Measurements from ENCODE around the gene SLC23A2.
"Not testable (repeated sequence)": the region's sequence is repeated elsewhere in the genome, so short reads cannot be mapped to it uniquely, and the experiment has no call there.

The SLC23A2 gene

DNA sequence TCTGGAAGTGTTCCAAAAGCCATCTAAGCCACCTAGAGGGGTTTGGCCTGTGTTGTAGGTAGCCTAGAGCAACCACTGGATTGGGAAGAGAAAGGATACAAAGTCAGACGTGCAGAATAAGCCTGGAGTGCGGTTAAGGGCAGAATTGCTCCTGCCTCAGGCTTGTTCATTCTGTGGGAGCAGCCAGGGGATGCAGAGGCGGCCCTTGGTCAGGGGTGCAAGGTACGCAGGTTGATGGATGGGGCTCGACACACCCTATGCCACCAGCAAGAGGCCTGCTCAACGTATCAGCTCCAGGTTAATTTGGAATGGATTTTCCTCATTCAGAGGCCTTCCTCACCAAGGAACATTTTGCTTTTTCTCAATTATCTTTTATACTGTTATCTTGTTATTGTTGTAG is 129.8 kb downstream of the SLC23A2 start:
- no peak for DNase-seq

DNA sequence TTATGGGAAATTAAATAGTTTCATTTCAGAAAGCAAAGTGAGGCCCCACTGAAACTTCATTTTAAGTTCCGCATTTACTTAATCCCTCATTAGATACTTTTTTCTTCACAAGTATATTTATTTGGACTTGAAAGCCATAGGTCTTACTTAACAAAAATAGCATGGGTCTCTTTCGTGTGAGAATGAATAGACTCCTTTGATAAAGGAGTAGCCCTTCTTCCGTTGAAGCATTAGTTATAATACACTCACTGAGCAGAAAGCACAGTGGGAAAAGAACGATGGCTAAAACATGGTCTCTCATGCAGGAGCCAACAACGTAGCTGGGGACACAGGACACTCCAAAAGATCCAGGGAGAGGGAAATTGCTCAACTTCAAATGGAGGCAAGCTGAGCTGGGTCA is 130.4 kb downstream of the SLC23A2 start:
- no peak for DNase-seq

DNA sequence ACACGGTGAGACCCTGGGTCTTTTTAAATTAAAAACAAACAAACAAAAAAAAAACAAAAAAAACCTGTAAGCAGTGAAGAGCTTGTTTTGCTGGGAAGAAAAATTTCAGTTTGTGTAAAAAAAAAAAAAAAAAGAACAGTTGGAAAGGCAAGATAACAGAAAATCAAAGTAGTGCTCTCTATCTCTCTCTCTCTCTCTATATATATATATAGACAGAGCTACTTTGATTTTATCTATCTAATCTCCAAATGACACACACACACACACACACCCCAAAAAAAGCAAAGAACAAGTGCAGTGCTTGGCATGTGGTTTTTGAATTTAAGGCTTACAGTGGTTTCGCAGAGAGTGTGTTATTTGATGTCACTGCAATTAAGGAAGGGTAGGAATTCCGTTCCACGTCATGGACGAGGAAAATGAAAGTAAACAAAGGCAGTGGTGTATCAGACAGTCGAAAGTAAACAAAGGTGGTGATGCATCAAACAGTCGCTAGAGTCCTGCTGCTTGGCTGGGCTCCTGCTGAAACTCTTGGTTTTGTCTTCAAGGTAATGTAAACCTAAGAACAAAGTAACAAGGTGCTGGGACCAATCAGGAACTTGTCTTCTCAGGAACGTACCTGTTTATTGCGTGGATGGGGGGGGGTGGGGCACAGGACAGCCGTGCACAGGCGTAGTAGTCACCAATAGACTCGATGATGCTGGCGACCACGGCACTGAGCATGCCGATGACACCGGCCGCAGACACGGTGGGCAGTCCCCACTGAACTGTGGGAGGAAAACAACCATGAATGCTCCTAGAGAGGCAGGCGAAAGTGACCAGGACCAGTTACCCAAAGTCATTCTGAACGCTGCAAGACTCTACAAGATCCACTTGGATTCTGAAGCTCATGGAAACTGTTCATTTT is 131.8 kb downstream of the SLC23A2 start:
- no peak for DNase-seq

DNA sequence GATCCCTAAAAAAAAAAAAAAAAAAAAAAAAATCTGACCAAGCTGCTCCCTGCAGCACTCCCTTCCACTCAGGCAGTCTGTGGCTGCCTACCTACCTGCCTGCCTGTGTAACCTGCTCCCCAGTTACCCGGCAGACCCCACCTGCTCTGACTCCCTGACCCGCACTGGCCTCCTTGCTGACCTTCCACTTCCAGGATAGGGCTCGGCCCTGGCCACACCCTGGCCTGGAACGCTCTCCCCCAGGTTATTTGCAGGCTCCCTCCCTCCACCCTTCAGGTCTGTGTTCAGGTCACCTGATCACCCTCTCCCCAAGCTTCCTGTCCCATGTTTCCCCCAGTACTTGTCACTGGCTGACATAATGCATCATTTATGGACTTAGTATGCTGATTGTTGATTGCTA is 134.3 kb downstream of the SLC23A2 start:
- DNase-seq = no peak

DNA sequence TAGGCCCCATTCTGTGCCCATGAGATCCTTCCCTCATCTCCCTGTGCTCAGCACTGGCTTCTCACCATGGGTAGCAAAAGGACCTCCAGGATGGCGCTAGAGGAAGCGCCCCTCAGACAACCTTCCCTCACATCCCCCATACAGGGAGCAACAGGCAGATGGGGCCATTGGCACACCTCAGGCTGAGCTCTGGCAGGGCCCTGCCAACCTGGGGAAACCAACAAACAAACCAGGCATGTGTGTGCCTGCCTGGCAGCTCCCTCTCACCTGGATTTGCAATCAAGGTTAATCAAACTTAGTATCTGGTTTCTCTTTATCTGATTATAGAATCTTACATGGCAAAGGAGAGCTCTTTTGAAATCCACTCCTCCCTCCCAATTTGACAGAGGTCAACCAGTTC is 134.9 kb downstream of the SLC23A2 start:
- DNase-seq = no peak

DNA sequence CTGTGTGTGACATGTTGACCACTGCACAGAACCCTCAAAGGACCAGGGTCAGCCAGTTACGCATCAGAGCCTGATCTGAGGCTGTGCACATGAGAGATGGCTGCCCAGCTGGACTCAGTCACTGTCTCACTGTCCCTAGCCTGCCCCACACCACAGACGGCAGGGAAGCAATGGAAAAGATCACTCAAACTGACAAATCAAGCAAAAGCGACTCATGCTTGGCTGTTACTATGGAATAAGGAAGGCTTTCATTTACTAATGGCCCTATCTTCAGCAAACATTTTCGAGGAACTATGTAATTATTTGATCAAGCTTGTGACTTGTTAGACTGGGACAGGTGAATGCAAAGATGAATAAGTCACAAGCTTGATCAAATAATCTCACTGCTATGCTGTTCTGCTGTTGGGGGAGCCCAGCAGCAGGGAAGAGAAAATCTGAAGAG is 137.0 kb downstream of the SLC23A2 start:
- no peak for DNase-seq

DNA sequence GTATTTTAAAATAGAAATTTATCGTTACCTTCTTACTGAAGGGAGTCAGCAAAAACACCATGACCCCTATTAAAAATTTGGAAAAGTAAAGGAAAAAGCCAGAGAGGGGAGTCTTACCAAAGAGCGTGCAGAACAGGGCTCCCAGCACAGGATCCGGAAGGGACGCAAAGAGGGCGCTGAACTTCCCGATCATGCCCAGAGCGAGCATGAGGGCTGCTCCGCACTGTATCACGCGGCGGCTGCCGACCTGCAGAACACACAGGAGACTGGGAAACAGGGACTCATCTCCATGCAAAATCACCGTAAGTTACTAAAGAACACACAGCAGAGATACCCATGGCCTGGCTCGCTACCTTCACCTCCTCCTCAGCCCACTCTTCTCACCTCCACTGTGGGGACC is 138.6 kb downstream of the SLC23A2 start:
- DNase-seq = no peak

DNA sequence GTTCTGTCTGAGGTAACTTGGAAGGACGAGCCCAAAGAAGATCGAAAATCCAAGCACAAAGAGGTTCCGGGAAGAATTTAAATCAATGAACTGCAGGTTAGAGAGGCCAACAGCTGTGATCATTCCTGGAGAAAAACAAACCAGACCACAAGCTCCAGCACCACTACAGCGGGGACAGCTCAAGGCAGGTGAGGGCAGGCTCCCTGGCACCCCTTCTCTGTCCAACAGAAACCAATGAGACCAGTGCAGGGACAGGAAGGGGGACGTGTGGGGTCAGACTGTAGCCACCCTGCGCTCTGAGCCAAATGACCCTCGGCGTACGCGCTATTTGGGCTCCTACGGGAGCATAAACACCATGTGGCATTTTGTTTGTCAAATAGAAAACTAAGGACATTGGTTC is 139.3 kb downstream of the SLC23A2 start:
- no peak for DNase-seq

DNA sequence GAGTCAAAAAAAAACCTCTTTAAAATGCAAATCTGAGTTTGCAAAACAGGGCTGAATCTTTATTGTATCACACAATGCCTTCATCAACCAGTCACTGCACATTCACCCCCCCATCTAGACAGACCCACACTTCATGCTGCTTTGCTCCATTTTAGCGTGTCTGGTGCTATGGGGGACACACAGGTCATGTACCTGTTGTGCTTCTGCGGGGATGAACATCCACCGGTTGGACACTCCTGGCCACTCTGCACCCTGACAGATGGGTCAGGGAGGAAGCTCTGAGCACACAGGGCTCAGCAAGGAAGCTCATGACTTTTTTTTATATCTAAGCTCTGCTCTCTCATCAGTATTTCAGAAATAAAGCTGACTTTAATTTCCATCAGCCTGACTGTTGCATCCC is 143.3 kb downstream of the SLC23A2 start:
- DNase-seq = no peak

DNA sequence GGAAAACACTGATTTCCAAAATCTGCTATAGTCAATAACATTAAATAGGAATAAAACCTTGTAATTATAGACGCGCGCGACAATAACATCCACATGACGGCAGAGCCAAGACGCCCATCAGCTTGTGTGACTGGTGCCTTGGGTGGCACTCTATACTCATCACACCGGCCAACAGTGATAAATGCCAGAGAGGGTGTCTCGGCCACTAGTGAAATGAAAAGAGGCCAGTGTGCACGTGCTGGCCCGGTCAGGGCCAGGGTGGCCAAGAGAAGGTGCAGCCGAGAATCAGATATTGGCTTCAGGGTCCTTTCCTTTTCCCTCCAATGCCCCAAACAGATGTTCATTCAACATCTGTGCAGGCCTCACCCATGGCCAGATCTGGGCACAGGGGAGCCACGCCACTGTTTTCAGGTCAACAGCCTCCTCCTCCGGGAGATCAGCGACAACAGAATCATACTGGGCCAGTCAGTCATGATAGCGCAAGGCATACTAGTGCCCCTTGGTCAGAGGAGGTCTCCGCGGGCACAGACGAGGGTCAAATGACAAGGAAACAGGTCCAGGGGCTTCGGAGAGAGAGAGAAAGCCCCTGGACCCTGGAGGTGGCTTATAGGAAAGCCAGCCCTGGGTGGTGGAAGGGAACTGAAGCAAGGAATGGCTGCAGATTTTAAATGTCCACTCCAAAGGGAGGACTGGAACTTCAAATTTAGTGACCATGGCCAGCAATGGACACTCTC is 145.1 kb downstream of the SLC23A2 start:
- DNase-seq = no peak

DNA sequence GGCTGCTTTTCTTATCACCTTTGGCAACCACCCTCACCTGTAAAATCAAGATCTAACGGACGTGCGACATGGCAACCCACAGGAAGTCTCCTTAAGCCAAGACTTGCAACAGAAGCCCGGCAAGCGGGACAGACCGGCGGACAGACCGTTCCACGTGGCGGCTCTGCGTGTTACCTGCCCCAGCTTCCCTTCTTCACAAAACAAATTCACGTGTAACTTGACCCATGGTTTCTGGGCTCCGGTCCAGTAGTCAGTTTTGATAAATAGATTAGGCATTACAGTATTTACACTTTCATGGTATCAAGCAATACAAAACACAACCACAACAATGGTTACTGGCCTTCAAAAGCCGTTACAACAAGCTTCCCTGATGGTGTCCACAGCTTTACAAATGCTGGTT is 145.8 kb downstream of the SLC23A2 start:
- no peak for DNase-seq

DNA sequence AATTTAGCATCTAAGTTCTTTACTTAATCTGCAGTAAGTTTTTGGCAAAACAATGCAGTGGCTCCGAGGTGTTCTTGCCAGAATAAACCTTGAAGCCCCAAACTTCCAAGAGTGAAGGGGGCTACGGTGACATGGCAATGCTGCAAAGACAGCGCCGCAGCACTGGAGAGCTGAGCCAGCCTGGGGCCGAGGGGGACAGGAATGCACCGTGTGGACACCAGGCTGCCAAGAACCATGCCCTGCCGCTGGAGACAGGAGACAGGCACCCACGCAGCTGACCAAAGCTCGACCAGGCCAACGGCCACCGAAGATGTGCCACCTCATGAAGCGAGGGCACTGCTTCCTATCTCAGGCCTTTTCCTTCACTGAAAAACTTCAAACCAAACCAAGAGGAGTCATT is 146.2 kb downstream of the SLC23A2 start:
- no peak for DNase-seq

DNA sequence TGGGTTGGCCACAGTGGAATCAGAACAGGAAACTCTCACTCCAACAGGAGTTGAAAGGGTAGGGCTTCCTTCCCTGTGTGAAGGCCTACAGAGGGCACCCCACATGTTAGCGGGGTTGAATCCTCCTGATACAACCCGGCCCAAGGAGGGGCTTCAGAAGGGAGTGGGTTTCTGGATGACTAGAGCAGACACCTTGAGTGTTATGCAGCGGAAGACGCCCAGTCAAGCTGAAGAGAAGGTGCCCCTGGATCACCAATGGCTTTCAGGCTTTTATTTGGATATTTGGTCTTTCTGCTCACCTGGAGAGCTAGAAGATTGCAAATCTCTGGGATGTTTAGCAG is 146.8 kb downstream of the SLC23A2 start:
- DNase-seq = no peak

DNA sequence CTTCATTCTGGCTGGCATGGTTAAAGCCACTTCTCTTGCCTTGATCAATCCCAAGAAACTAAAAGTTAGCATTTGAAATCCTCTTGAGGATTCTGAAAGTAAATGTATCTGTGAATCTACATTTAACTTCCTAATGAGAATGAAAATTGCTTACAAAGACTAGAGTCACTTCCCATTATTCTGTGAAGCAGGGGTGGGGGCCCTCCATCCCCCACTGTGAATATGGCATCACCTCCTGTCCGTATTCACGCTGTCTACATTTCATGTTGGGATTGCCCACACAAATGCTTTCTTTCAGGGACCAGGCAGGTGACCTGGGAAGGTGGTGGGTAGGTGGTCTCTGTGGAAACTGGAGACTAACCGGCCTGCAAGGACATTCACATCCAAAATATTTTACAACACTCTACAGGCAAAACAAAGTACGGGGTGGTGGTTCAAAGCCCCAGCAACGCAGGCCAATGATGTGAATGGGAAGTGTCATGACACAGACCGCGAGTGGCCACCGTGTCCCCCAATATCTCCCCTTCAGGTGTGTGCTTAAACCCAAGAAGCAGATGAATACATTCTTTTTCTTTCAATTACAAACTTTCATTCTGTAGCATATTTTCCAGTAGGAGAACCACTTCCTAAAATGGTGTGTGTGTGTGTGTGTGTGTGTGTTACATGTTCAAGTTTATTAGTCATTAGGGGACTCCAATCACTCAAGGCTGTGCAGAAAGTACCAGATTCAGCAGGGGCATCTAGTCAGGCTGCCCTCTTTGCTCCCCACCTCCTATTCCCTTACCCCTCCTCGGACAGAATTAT is 147.4 kb downstream of the SLC23A2 start:
- DNase-seq = no peak

DNA sequence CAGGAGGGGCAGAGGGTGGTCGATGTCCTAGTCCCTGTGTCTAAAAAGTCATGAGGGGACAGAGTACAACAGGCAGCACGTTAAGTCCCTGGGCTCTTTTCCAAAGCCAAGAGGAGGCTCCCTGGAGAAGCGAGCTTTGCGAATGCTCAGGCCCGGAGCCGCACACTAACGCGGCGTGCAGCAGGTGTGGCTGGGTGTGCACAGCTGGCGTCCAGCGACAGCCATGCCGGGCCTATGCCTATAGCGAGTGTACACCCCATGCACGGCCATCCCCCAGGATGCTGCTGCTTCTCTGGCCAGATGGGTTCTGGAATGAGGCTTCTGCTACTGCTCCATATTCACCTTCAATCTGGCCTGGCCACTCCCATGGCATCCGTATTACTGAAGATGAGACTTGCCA is 148.3 kb downstream of the SLC23A2 start:
- no peak for DNase-seq

DNA sequence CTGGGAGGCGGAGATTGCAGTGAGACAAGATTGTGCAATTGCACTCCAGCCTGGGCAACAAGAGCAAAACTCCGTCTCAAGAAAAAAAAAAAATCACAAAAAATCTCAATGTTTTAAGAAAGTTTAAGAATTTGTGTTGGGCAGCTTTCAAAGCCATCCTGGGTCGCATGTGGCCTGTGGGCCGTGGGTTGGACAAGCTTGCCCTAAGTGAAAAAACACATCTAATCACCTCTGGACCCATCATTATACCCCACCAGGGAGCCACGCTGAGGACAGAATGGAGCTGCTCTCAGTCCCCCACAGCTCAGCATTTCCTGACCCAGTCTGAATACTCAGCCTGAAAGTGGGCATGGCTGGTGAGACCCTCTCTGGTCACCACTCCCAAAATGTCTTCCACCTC is 150.3 kb downstream of the SLC23A2 start:
- no peak for DNase-seq

DNA sequence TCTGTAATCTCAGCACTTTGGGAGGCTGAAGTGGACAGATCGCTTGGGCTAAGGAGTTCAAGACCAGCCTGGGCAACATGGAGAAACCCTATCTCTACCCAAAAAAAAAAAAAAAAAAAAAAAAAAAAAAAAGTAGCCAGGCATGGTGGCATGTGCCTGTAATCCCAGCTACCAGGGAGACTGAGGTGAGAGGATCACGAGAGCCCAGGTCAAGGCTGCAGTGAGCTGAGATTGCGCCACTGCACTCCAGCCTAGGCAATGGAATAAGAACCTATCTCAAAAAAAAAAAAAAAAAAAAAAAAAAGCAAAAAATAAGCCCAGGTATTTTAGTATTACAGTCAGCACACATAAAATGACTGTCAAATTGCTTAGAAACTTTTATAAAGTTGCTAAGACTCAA is 152.5 kb downstream of the SLC23A2 start:
- not testable (repeated sequence) for DNase-seq

DNA sequence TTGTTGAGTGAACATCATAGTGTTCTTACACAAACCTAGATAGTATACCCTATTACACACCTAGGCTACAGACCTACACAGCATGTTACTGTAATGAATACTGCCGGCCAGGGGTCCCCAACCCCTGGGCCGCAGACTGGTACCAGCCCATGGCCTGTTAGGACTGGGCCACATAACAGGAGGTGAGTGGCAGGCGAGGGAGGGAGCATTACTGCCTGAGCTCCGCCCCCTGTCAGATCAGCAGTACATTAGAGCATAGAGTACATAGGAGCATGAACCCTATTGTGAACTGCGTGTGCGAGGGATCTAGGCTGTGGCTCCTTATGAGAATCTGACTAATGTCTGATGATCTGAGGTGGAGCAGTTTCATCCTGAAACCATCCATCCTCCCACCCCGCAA is 153.3 kb downstream of the SLC23A2 start:
- no peak for DNase-seq

DNA sequence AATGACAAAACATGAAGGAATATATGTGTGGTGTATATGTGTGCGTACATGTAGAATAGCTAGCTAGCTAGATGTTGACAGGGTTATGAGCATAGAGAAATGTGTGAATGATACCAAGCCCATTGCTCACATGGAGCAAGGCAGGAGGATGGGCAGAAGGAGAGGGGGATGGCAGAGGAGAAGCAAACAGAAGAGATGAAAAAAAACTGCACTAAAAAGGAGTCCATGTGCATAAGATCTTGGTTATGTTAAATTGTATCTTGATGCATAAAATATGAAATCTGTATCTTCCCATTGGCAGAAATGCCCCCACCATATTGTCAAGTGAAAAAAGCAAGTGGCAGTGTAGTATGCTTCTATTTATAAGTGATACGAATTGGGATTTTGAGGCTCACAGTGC is 154.5 kb downstream of the SLC23A2 start:
- no peak for DNase-seq

DNA sequence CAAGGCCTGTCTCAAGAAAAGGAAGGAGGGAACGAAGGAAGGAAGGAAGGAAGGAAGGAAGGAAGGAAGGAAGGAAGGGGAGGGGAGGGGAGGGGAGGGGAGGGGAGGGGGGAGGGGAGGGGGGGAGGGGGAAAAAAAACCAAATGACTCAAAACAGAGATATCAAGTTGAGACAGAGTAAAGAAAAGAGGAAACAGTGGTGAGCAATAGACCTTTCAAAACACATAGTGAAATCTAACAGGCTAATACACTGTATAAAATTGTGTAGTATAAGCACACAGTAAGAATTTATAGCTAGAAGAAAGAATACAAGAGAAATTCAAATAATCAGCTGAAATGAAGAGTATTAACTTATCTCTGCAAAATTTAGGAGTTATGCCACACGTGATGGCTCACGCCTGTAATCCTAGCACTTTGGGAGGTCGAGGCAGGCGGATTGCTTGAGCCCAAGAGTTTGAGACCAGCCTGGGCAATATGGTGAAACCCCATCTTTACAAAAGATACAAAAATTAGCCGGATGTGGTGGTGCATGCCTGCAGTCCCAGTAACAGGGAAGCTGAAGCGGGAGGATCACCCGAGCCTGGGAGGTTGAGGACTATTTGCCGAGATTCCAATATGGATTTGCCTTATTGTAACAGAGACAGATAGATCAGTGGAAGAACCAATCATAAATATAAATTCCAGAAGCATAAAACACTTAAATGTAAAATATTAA is 156.4 kb downstream of the SLC23A2 start:
- no peak for DNase-seq

DNA sequence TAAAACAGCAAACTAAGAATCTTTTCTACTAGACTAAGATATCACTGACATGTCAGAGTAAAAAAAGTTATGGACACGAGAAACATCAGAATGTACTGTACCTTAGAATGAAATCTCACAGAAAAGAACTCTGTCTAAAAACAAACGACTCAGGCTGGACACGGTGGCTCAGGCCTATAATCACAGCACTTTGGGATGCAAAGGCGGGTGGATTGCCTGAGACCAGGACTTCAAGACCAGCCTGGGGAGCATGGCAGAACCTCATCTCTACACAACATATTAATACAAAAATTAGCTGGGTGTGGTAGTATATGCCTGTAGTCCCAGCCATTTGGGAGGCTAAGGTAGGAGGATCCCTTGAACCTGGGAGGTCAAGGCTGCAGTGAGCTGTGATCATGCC is 157.0 kb downstream of the SLC23A2 start:
- DNase-seq = no peak

DNA sequence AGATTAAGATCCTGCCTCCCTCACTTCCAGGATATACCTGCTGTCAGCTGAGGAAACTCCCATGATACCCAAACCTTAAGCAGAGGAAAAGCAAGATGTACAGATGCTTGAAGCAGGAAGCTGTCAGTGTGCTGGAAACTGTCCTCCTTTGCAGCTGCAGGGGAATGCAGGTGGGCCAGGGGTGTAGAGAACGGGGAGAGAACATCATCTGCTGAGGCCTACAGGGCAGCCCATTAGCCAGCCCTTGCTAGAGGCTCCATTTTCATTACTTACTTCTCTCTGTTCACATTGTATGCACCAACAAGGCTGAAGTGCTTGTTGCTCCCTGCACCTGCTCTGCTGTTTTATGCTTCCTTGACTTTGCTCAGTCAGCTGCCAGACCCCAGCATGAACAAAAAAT is 160.5 kb downstream of the SLC23A2 start:
- DNase-seq = no peak

DNA sequence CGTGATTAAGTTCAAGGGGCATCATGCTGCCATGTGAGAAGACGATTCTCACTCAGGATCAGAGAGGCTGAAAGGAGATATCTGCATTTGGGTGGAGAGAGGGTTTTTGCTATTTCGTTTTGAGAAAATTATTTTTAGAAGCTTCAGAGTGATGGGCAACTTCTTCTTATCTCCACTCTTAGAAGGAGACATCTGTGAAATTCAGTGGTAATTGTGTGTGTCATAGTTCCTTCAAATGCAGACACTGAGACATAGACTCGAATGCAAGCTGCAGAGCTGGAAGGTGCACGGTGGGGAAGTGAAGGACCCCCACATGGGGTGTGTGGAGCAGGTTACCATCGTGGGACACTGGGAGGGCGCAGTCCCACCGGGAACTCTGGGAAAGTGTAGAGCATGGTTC is 162.8 kb downstream of the SLC23A2 start:
- DNase-seq = no peak
